Amniotic epithelial cell (primary cell): ENCODE data around the gene CORIN.
"Not testable (repeated sequence)": the region's sequence is repeated elsewhere in the genome, so short reads cannot be mapped to it uniquely, and the experiment has no call there.

Experiments
- DNase-seq: peaks from one replicate; pipeline ENCODE4 v3.0.0-alpha.2; 2010; ENCODE audit warnings: low read depth

The CORIN gene

DNA sequence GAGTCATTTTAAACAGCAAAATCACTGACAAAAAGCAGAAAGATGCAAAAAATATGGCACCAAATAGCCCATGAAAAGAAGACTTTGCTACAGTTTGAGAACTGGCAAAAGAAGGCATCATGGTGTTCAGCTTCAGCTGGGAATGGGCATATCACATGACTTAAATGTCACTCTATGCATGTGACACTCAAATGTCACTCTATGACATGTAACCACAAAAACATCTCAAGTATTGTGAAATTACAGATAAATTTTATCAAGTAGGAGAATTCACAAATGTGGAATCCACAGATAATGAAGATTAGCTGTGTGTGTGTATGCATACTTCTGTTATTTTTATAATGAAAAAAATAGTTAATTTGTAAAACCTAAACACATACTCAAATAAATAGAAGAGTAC is 270.9 kb downstream of the CORIN start:
- DNase-seq = no peak

DNA sequence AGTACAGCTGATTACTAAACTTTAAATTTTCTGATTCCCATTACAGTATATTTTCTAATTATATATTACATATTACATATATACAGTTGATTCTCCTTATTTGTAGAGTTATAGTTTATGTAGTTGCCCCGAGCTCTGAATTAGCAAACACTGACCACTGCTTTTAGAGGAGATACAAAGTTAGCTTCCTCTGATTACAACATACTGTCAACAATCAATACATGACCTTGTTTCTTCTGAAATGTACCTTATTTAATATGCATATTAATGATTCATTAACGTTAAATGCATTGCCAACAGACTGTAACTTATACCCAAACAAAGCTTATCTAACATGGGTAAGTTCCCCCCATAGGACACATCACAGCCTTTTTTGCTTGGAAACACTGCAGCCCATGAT is 271.3 kb downstream of the CORIN start:
- no peak for DNase-seq

DNA sequence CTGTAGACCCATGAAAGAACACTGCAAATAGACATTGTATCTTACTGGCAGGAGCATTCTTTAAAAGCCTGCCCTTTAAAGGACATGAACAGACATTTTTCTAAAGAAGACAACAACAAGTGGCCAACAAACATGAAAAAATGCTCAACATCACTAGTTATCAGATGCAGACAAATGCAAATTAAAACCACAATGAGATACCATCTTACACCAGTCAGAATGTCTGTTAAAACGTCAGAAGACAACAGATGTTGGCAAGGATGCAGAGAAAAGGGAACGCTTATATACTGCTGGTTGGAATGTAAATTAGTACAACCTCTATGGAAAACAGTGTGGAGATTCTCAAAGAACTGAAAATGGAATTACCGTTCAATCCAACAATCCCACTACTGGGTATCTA is 275.6 kb downstream of the CORIN start:
- peak; percentile 40 for DNase-seq

DNA sequence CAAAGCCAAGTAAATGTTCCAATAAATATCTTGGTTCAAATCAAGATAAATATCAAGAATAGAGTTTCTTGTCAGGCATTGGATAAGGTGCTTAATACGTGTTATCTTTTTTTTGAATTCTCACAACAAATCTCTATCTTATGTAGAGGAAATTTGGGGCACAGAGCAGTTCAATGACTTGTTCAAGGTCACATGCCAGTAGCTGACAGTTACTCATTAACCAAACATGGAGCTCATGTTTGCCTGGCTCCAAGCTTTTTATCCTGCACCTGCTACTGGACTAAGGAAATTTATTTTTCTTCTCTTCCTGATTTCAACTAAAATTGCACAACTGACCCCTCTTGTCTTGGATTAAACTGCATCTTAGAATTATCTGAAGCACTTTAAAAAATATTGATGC is 276.5 kb downstream of the CORIN start:
- no peak for DNase-seq

DNA sequence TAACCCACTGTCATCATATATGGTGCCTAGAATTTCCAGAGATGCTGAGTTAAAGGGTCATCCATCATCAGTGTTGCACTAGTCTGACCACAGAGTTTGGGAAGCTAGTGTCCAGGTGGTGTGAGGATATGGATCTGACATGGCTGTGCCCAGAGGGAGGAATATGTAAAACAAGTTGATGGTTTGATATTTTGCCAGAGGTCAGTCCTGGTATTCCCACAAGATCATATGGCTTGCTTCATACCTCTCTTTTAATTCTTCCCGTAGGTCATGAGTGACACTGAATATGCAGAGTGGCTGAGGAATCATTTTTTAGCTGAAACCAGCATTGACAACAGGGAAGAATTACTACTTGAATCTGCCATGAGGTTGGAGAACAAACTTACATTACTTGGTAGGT is 277.2 kb downstream of the CORIN start:
- DNase-seq = no peak

DNA sequence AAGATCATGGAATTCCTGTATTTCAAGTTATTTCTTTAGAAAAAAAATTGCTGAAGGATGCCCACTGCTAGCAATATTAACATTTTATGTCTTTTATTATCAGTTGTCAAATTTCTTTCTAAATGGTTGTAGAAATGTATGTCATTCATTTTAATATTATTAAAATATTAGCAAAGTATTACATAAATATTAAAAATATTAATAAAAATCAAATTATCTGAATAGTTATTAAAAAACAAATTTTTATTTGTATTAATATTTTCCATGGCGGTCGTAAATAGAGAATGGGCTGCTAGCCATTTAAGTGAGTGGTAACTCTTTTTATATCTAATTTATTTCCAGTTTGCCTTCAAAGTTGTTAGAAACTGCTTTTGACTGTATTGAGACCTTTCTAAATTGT is 280.6 kb downstream of the CORIN start:
- no peak for DNase-seq

DNA sequence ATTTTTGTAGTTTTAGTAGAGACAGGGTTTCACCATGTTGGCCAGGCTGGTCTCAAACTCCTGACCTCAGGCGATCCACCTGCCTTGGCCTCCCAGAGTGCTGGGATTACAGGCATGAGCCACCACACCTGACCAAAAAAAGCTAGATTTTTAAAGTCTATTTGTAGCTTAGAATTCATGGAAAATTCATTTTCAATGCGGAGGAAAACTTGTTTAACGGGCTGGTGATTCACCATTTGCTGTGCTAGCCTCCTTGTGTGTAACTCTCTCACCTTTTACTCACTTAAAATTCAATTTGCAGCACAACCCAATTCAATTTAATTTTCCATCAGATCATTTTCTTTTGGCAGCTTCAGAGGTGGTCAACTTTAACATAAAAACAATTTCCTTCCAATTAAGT is 281.9 kb downstream of the CORIN start:
- DNase-seq = not testable (repeated sequence)

DNA sequence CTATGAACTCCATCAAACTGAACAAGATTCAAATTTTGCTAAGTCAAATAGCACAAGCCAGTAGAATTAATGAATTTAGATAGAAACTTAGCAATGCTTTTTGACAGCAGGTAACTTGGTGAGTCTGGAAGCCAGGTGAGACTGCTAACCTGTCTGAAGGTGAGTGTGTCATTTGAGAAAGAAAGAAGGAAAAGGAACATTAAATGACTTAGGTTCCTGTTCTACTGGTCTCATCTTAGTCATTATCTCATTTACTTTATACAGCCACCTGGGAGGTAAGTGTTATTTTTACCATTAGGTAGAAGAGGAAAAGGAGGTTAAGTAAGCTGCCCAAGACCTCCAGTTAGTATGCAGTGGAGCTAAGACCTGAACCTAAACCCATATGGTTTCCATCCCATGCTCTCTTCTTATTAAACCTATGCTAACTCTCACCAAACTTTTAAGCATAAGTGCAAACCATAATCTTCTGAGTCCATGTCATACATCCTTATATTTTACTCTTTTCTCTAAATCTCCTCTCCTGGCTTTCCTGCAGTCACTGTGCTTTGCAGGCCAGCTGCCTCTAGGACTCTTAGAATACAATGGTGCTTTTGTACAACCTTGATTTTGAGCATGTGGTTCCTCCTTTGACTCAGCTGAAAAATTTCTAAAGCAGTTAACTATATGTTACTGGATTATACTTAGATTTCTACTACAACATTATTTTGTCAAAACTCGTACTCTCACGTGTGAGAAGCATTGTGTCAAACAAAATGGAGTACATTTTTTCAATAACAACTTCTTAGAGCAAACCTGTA is 284.3 kb downstream of the CORIN start:
- DNase-seq = no peak

DNA sequence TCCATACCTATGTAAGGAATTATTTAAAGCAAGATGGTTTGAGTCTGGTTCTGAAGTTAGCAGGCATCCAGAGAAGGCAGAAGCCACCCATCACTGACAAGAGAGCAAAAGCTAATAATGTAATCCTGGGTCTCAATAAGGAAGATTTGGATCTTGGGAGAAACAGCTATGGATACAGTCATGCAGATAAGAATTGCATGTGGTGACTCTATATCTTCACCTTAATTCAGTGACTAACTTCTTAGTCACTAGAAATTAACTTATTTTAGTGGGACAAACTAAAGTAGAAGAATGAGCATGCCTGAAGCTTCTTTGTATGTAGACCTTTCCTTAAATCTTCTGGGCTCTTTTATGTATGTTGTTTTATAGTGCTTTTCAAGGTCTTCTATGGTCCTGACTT is 286.2 kb downstream of the CORIN start:
- peak; percentile 41 for DNase-seq

DNA sequence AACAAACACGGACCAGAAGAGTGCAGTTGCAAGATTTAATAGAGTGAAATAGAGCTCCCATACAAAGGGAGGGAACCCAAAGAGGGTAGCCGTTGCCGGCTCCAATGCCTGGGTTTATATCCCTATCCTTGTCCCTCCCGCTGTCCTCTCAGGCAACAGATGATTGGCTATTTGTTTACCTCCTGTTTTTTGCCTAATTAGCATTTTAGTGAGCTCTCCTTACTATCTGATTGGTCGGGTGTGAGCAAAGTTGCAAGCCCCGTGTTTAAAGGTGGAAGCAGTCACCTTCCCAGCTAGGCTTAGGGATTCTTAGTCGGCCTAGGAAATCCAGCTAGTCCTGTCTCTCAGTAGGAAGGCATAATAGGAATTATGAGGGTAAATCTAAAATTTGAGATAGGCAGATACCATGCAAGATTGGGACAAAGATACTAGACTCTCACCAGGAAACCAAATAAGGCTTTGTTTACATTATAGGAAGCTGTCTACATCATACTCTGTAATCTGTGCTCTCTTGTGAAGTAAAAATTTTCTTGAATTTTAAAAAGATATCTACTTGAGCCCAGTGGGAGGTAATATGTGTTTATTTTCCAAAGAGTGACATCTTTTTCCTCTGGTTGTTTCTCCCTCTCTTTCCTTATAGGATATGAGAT is 286.8 kb downstream of the CORIN start:
- peak; percentile 19 for DNase-seq

DNA sequence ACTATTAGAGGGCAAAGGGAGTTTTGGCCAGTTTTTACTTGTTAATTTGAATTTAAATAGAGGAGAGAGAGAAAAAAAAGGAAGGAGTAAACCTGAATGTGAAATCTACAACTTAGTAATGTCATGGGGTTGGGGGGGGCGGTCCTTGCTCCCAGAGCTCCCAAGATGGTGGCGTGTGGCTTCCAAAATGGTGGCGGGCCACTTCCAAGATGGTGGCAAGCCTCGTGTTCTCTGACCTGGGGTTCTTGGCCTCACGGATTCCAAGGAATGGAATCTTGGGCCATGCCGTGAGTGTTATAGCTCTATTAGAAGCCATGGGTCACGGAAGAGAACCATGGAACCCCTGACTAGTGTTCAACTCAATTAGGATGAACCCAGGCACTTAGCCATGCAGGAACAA is 287.5 kb downstream of the CORIN start:
- DNase-seq = not testable (repeated sequence)
